Measurements from ENCODE around the gene MLLT10.

Gene MLLT10

DNA sequence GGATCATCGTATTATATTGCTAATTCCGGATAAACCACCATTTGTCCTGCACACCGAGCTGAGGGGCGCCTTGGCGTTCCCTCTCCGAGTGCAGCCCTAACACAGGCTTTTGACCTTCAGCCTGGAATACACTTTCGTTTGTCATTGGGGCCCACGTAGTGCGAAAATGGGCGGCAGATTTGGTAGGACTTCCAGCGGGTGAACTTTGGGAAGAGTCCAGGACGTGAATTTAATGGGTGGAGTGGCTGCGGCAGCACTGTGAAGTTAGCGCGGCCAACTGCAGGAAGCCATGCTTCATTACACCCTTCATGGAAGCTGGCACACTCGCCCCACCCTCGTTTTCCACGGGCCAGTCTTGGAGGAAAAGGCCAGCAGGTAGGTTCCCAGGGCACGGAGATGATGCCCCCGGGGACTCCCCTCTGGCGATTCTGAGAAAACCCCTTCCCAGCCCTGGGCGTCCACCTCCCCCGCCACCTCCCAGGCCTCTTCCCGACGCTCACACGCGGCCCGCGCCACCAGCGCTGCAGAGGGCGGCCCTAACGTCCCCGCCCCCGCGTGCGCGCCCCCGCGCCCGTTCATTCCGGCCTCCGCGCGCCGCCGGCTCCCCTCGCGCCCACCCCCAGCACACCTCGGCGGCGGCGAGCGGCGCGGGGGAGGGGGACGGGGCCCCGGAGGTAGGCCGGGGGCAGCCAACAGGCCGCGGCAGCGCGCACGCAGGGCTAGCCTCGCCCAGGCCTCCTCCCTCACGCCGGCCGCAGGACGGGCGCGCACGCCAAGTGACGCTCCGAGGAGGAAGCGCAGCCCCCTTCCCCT is at the start of gene MLLT10:
TSS of gene MLLT10 (plus strand) at position 766 of the 813 bp plus-strand sequence. CDS start 413 bp downstream, outside the sequence.
- no peak for DNase-seq (ENCODE audit: low read depth, low spot score)

DNA sequence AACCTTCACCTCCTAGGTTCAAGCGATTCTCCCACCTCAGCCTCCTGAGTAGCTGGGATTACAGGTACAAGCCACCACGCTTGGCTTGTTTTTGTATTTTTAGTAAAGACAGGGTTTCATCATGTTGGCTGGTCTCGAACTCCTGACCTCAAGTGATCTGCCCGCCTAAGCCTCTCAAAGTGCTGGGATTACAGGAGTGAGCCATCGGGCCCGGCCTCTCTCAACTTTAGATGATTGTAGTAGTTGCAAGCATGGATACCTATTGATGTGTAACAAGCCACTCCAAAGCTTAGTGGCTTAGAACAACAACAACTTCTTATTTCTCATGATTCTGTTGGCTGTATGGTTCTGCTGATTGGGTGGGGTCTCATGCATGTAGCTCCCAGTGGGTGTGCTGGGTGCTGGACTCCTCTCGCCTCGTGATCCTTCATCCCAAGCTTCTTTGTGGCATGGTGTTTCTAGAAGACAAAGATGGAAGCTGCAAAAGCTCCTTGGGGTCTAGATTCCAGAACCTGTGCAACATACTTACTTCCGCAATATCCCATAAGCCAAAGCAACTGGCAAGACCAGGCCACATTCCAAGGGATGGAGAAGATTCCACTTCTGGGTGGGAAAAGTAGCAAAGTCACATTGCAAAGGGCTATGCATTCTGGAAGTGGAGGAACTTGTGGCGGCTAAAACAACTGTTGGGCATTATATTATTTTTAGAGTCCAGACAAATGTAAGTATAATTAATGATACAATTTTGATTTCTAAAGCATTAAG is 46.4 kb upstream of the MLLT10 start:
- no peak for DNase-seq (ENCODE audit: low read depth, low spot score)

DNA sequence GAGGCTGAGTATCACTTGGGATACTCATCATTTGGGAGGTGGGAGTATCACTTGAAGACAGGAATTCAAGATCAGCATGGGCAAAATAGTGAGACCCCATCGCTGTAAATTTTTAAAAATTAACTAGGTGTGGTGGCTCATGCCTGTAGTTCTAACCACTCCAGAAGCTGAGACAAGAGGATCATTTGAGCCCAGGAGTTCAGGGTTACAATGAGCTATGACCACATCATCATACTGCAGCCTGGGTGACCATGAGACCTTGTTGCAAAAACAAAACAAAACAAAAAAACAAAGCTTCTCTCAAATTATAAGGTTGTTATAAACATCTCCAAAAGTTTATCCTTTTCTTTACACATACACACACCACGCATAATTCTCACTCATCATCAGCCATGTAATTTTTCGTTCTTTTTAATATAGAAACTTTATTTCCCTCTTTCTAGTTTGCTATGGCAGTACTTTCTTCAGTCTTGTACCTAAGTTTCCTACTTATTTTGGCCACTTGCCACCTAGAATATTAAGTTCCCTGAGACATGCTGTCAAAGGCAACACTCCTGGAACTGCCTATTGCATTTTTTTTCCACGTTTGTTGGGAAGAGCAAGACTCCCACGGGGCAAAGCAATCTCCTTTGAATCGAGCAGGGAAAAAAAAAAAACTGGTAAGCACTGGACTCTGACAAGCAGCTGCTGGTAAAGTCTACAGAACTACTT is 45.6 kb upstream of the MLLT10 start:
- DNase-seq (ENCODE audit: low read depth, low spot score) = no peak

DNA sequence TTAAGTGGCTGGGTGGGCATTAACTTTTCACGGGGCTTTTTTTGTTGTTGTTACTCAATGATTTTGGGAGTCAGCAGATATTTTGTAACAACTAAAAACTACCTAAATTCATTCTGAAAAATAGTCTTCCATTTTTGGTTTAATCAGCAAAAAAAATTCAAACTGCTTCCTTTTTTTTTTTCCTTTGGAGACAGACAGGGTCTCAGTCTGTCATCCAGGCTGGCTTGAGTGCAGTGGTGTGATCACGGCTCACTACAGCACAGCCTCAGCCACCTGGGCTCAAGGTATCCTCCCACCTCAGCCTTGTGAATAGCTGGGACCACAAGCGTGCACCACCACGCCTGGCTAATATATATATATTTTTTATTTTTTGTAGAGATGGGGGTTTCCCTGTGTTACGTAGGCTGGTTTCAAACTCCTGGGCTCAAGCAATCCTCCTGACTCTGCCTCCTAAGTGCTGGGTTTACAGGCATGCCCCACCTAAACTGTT is 45.0 kb upstream of the MLLT10 start:
- DNase-seq (ENCODE audit: low read depth, low spot score) = no peak

DNA sequence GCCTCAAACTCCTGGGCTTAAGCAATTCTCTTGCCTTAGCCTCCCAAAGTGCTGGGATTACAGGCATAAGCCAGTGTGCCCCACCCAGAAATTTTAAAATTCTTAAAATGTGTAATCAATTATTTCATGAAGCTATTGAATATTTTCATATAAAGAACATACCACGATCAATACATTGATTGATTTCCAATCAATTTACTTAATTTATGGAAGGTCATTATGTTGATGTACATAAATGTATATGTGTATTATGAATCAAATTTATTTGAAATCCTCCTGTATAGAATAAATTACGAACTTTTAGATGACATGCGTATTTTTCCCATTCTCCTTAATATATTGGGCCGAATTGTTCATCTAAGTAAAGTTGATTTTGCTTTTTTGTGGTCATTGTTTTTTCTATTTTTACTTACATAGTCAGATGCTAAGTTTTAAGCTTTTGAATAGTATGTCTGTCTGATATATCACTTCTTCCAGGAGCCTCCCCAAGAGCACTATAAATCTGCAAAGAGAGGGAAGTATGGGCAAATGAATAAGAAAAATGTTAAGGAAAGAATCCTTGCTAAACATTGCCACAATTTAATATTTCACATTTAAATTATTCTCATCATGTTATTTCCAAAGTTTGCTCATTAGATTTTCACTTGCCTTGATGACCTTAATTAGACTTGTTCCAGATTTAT is 43.9 kb upstream of the MLLT10 start:
- no peak for DNase-seq (ENCODE audit: low read depth, low spot score)

DNA sequence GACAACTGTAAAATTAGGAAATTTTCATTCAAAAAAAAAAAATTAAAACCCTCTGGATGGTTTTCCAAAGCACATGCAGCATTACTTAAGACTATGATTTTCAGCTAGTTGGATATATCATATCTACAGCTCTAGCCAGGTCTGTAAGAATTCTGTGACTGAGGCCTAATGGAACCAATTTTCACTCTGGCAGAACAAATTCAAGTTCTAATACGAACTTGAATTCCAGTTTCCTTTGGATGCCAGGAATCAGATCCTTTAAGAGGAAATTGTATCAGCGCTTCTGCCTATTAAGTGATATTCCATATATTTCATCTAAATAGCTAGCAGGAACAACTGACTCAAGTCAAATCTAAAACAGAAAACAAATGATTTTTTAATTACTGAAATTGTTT is 43.3 kb upstream of the MLLT10 start:
- no peak for DNase-seq (ENCODE audit: low read depth, low spot score)

DNA sequence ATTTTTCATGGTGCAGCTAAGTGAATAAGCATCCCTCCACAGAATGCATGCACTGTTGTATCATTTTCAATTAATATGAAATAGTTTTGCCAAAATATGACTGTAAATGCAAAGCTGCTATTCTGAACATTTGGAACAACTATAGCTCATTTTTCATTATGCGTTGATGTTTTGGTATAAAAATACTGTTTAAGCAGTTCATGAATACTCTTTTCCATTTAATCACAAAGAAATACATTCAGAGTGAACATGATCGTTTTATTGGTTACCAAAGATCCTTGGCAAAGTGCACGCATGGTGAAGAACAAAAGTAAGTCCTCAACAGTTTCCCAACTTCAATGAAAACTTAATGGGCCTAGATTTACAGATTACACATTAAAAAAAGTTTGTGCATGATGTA is 41.6 kb upstream of the MLLT10 start:
- DNase-seq (ENCODE audit: low read depth, low spot score) = no peak

DNA sequence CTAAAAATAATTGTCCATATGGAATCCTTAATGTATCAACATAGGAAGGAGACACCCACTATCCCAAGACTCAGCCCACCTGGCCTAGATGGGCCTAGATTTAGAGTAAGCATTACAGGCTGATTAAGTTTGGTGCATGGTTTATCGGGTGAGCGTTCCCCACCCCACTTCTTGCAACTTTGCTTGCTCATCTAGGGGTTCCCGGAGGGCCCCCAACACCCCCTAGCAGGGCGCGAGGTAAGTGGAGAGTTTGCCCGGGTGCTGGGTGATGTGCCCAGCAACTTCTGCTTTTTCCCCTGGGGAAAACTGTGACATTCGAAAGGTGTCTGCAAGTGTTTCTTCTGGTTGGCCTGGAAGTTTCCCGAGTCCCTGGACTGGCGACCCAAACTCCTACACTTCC is 40.2 kb upstream of the MLLT10 start:
- no peak for DNase-seq (ENCODE audit: low read depth, low spot score)

DNA sequence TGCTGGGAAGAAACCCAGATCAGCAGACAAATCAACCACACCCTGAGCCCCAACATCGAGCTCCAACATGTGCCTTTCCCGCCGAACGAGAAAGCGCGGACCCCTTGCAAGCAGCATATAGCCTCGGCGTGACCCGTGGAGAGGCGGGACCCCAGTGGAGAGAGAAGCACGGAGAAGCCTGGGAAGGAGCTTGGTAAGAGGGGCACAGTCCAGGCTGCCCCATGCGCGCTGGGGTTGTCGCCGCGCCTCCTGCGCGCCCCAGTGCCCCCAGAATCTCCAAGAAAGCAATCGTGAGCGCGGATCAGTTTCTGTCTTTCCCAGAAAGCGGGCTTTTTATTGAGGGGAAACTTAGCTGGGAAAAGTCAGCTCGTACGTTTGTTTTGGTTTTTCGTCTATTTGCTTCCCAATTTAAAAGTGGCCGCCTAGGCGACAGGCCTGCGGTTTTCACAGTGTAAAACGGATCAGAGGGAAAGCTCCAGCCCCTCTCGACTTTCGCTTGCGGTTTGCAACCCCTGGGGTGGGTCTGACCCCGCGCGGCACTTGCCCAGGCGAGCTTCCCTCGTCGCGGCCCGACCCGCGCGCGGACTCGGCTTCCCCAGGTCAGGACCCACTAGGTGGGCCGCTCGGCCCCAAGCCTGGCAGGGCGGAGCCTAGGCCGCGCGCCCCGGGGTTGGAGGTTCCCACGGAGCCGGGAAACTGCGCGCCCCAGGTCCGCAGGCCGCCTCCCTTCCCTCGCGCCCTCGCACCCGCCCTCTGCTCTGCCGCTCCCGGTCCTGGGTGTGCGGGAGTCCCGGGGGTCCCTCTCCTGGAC is 39.6 kb upstream of the MLLT10 start:
- DNase-seq (ENCODE audit: low read depth, low spot score) = no peak

DNA sequence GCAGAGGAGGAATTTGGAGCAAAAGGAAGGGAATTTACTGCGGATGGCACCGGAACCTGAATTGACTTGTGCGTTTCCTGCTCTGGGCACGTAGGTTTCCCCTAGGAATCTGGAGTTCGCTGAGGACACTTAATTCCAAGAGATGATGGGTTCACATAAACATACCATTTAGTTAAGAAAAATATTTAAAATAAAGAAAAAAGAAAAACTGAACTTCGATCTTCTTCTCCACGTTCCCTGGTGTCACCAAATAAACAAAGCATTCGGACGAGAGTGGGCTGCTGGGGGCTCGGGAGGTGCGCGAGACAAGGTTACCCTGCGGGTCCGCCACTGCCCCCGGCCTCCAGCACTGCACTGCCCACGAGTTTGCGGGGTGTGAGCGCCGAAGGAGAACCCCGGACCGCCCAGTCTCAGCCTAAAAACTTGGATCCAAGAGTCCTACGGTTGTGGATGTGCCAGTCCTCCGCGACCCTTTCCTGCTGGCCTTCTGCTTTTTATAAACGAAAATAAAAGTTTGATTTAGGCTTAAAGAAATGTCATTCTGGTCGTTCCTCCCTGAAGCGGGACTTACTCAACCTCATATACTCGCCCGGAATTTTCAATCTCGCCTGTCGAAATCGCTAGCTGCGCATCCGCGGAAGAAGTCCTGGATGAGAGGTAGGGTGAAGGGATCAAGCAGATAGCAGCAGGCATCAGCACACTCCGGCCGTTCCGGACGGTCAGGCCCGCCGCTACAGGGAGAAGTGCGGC is 38.9 kb upstream of the MLLT10 start:
- DNase-seq (ENCODE audit: low read depth, low spot score) = no peak

DNA sequence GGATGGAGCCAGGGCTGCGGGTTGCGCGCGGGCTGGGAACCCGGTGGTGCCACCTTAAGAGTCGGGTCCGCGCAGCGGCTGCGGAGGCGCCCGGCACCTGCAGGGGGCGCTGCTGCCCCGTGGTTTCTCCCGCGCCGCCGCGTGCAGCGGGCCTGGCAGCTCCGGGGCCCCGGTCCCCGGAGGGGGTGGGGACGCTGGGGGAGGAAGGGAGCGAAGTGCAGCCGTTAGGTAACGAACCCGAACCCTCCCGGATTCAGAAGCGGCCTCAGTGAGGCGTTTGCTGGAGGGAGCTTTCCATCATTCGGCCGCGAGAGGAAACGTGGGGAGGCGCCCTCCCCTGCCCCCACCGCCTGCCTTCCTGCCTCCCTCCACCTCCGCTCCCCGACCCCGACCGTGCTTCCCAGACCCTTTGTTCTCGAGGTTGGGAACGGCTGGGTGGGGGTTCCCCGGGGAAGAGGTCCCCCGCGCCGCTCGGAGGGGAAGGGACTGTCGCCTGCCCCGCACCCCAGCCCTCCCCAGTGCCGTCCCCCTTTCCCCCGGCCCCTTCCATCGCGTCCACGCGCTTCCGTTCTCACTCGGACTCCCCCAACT is 38.2 kb upstream of the MLLT10 start:
- DNase-seq (ENCODE audit: low read depth, low spot score) = no peak

DNA sequence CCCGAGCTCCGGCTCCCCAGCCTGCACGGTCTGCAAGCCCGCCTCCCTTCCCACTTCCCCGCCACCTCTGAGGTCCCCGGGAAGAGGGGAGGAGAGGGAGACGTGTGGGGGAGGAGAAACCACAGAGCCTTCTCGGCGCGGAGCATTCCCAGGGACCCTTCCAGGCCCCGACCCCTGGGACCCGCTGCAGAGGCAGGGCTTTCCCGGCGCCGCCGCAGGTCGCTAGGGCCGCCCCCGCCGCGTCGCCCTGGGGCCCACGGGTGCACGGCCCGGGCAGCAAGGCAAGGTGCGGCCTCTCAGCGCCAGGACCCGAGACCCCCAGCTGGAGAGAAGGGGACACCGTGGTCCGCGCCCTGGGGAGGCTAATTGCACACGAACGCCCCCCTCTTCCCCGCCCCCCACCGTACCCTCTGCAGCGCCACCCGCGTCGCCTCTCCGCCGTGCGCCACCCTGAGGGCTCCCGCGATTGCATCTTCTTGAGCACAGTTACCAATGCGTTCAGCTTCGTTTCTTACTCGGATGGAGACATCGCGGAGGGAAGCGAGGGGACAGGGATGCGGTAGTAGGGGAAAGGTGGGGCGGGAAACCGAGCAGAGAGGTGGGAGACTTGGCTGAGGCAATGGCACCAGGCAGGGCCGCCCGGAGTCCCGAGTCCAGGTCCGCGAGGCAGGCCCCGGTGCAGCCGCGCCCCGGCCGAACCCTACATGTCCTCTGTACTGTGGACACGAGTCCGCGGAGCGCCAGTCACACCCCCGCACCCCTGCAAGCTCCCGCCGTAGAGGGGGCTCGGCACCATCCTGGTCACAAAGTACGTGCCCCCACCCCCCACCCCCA is 37.5 kb upstream of the MLLT10 start:
- no peak for DNase-seq (ENCODE audit: low read depth, low spot score)

DNA sequence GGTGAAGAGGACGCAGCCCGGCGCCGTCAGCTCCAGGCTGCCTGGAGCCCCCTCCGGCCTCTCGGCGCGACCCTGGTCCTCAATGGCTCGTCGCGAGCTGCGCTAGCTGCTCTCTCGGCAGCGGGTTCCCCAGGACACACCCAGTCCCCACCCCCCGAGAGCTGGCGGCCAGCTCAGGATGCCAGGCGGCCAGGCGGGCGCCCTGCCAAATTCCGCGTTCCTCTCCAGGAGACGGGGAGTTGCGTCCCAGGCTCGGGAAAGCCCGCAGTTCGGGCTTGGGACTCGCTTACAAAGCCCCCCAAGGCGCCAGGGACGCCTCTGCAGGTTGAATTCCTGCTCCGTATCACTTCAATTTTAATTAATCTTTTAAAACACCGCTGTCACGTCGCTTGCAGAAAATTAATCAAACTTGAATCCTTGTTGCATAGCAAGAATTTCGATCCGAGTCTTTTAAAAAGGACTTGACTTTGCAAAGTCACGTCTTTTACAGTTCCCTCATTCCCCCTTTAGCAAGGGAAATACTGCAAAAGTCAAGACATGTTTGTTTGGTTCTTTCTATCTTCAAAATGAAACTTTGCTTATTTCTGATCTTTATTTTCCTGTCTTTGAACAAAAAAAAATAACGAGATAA is 36.7 kb upstream of the MLLT10 start:
- DNase-seq (ENCODE audit: low read depth, low spot score) = no peak

DNA sequence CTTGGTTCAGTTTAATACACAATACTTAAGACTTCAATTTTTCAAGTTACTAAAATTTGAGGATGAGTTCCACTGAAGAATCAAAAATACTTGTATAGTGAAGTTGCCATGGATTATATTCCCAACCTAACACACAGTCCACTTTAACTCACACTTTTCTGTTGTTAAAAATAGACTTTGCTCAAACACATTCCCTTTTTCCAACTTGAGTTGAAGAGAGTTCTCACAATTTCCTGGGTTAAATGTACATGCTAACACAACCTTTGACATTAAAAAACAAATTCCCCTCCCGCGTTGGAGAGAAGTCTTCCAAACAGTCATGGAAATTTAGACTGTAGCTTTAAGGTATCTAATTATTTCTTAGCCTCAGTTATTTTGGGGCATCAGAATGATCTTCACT is 35.7 kb upstream of the MLLT10 start:
- DNase-seq (ENCODE audit: low read depth, low spot score) = no peak

DNA sequence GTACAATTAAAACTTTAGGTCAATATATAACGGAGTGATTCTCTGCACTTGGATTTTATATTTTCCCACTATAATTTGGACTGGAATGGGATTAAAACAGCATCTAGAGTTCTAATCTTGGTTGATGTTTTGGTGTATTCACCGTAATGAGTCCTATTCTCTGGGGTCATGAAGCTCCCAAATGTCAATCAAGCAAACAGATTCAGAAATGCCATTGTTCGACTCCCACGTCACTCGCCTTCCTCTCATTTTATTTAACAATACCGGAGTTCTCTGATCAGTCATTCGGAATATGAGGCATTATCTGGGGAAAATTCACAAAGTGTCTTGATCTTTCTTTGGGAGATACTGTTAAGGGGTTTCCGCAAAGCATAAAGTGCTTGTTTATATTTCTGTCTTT is 35.0 kb upstream of the MLLT10 start:
- no peak for DNase-seq (ENCODE audit: low read depth, low spot score)

DNA sequence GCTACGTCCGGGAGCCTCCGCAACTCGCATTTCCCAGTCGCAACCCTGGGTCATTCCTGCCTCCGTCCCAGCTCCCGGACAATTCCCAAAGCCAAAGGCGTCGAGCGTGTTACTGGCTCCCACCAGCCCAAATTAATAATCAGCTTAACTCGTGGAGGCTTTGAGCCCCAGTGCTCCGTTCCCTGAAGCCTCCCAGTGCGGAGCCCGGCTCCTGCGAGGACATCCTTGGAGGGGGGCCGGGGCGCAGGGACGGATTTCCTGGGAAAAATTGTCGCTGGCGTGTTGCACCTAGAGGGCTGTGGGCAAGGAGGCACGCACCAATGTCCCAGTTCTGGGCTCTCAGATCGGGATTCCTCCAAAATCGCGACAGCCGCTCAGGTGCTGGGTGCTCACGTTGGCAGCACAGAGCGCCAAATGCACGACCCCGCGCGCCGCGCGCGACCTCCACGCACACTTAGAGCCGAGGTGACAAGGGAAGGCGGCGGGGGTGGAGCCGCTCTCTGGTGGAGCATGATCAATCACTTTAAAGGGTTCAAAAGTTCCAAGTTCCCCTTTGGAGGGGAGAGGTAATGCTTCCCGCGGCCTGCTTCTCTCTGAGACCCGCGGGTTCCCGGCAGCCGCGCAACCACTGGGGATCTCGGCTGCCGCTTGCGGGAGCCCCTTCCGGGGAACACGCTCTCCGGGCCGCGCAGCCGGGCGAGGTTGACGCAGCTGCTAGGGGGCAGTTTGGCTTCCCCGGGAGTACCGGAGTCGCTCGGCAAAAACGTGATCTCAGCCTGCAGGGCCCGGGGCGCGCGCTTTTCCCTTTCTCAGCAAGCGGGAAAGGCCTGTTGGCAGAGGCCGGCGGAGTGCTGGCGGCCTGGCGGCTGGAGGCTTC is 34.1 kb upstream of the MLLT10 start:
- no peak for DNase-seq (ENCODE audit: low read depth, low spot score)

DNA sequence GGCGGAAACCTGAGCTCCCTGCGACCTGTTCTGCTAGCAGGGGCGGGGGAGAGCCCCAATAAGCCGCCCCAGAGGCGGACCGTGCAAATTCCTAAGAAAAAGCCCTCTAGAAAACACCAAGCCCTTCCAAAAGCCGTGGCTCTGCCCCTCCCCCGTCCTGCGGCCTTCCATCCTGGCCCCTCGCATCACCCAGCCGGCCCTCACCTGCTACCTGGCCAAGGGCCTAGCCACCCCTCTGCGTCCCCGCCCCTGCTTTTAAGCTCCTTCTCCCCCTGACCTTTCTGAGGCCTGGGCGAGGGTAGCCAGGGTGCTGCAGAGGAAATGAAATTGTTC is 33.5 kb upstream of the MLLT10 start:
- DNase-seq (ENCODE audit: low read depth, low spot score) = no peak

DNA sequence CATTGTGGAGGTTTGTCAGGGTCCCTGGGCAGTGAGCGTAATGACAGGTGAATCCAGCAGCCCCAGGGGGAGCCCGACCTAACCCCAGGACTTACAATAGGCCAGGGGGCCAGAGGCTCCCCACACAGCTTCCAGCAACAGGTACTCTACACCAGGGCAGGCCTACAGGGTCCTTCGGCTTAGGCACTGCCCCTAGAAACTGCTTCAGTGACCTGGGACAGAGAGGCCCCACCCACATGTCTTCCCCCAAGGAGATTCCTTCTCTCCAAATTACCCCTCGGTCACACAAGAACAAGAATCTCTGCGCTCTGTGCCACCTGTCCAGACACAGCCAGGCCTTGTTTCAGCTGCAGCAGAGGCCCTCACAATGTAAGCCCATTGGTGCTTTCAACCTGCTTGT is 32.9 kb upstream of the MLLT10 start:
- DNase-seq (ENCODE audit: low read depth, low spot score) = no peak

Data from iPS DF 19.7 (cell line).